Skin epidermis (tissue), 12 donors: Measurements from ENCODE around the gene SNX25.
"Not testable (repeated sequence)": the region's sequence is repeated elsewhere in the genome, so short reads cannot be mapped to it uniquely, and the experiment has no call there.

Source experiments
- H3K27ac ChIP-seq, 21 experiments: fragments of 200-600 bp; sonication (generic) in 11 of 21; one replicate each; pipeline ENCODE4 v1.5.0; 2020; ENCODE audit warnings: mild to moderate bottlenecking in 3 of 21, inconsistent platforms in 2 of 21, moderate library complexity in 2 of 21
- H3K4me3 ChIP-seq, 7 experiments: fragments of 200-600 bp; sonication (generic) in 2 of 7; one replicate each; pipeline ENCODE4 v1.5.0; 2020; ENCODE audit warnings: inconsistent platforms in 2 of 7, mild to moderate bottlenecking in 2 of 7, moderate library complexity in 1 of 7

SNX25 gene

DNA sequence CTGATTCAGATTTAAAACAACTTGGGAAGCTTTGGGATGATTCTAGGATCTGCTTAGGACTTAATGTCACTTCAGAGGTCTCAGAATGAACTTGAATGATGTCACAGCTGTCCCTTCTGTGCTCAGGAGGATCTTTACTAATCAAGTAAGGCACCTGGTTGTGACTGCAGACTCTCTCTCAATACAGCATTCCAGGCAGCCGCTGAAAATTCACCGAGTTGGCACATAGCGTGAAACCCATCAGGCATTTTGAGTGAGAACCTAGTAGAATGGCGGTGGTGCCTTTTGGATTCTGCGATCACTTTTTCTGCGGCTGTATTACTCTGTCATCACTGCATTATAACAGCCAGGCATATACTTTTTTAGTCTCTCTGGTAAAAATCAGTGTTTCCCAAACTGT lies 16.5 kb downstream of the SNX25 start:
- Histone ChIP-seq H3K4me3 (no peak overlapping the region), H3K27ac (no peak overlapping the region)

- H3K27ac ChIP-seq: no peak overlapping the region
- no peak overlapping the region for H3K4me3 ChIP-seq
Measured at GRCh38 chr4:185227131-185227551, 17.7 kb downstream of the SNX25 start.

GRCh38 chr4:185227713-185228278 lies 18.4 kb downstream of the SNX25 start:
- Histone ChIP-seq H3K27ac (no peak overlapping the region), H3K4me3 (no peak overlapping the region)

DNA sequence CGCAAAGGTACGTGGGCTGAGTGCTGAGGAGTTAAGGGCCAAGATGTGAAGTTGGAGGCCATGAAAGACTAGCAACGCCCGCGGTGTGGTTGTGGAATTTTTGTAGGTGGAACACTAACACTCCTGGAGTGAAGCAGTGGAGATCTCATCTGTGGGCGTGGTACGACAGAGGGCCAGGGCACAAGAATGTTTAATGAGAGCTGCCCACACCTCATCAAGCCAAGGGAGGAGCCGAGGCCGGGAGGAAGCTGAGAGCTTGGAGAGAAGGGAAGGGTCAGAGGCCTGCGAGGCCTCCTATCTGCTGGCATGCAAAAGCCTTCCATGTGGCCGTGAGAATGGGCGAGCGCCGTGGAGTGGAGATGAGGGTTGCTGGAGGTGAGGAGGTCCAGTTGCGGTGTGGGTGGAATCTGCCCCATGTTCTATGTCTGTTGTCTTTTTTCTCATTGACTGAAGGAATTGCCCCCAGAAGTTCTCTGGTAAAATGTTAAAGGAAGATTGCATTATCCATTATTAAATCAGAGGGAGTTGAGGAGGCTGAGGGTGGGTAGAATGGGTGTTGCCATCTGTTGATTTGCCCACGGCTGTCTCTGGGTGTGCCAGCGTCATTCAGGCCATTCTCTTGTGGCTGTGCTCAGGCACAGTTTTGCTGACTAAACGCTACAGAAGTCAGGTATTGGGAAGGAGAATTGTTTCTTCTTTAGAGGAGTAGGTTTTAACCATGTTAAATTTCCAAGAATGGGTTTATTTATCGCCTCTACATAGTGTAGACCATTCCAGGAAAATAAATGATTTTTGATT lies 19.8 kb downstream of the SNX25 start:
- Histone ChIP-seq H3K4me3 (no peak overlapping the region), H3K27ac (no peak overlapping the region)

DNA sequence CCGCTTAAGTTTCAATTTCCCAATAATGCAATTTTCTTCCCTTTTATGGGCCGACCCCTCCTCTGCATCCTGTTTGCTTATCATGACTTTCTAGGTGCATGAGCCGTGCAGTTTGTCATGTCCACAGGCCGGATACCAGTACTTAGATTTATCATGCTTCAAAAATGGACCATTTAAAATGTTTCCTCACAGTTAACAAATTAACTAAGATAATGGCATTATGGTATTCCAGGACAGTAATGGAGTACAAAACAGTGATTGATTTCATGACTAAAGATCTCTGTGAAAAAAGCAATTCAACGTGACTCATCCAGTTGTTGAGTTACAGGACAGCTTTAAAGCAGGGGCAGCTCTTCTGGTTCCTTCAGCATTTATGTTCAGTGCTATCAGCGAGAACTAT lies 23.0 kb downstream of the SNX25 start:
- Histone ChIP-seq H3K27ac (no peak overlapping the region), H3K4me3 (no peak overlapping the region)

- no peak overlapping the region for H3K4me3 ChIP-seq
- no peak overlapping the region for H3K27ac ChIP-seq
Measured at GRCh38 chr4:185235119-185235842, 25.9 kb downstream of the SNX25 start.

GRCh38 chr4:185235843-185236503 lies 26.6 kb downstream of the SNX25 start:
- Histone ChIP-seq H3K4me3 (no peak overlapping the region), H3K27ac (no peak overlapping the region)

- peak overlapping the region in 2 of 21 experiments; percentile 33 to 60 for H3K27ac ChIP-seq
- no peak overlapping the region for H3K4me3 ChIP-seq
Measured at GRCh38 chr4:185237175-185237574, 27.8 kb downstream of the SNX25 start.

DNA sequence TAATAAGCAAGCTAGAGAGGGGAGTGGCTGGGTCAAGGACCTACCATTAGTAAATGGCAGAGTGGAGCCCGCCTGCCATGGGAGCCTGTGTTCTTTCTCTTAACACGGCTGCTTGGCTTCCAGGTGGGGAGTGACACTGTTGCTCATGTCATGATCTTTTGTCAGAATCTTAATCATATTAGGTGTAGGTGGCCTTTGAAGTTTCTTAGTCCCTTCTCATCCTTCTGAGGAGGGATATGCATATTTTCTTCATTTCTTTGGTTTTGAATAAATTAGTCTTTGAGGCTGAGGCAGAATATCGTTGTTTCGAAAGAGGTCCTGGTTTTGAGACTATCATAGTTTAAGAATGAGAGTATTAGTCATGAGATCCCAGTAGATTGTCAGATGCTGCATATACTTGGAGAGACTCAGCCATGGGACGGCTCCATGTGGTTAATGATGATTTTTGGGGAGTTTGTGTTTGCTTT lies 28.9 kb downstream of the SNX25 start:
- no peak overlapping the region for H3K4me3 ChIP-seq

DNA sequence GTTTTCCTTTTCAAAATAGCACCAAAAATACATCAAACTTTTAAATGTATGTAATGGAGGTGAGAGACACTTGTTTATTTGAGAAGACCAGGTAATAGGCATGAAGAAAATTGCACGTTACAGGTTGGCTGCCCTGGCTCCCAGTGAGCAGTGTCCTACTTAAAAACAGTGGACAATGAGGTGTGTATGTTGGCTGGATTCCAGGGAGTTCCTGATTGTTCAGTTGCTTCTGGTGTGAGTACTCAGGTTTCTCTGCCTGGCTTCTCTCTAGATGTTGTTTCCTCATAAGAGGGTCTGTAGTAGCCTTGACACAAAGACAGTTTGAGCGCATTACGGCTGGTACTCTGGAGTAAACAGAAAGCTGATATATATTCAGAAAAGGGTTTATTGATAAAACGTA lies 29.4 kb downstream of the SNX25 start:
- no peak overlapping the region for H3K27ac ChIP-seq
- H3K4me3 ChIP-seq: no peak overlapping the region

More for the DNA sequence above, 28.9 kb downstream of the SNX25 start:
- H3K27ac ChIP-seq: peak overlapping the region in 1 of 21 experiments; percentile 33

GRCh38 chr4:185240486-185240885 lies 31.1 kb downstream of the SNX25 start:
- H3K27ac ChIP-seq, H3K4me3 ChIP-seq: not testable (repeated sequence)

- Histone ChIP-seq H3K27ac (no peak overlapping the region), H3K4me3 (no peak overlapping the region)
Measured at GRCh38 chr4:185242749-185243533, 33.5 kb downstream of the SNX25 start.

- no peak overlapping the region for H3K4me3 ChIP-seq
Measured at GRCh38 chr4:185243879-185244278, 34.5 kb downstream of the SNX25 start.

GRCh38 chr4:185244763-185245162 lies 35.4 kb downstream of the SNX25 start:
- H3K27ac ChIP-seq: no peak overlapping the region
- no peak overlapping the region for H3K4me3 ChIP-seq

More at GRCh38 chr4:185243879-185244278, 34.5 kb downstream of the SNX25 start:
- peak overlapping the region in 1 of 21 experiments; percentile 18 for H3K27ac ChIP-seq

DNA sequence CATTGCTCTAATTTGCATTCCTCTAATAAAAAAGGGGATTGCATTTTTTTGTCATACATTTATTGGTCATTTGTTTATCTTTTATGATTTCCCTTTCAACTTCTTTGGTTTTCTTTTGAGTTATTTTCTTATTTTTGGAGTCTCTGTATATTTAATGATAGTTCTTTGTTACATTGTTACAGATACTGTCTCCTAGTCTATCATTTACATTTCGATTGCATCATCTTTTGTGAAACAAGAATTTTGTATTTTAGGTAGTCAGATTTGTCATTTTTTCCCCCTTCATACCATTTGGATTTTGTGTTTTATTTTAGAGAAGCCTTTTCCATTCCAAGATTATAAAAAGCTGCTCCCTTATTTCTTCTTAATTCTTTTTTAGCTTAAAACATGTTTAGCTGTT lies 37.1 kb downstream of the SNX25 start:
- no peak overlapping the region for H3K27ac ChIP-seq
- no peak overlapping the region for H3K4me3 ChIP-seq

DNA sequence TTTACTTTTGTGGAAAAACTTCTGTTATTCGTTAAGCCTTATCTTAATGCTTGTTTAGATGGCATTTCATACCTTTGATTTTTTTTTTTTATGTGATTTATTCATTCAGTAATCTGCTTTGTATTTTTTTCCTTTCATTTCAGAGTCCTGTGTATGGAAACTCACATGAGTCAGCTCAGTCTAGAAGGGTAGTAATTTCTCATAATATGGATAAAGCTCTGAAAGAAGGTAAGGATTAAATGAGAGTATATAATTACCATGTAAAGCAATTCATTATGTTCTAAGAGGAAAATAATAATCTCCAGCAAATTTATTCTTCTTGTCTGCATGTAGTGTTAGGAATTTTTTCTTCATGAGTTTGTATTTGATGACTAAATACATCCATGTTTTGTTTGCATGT lies 37.8 kb downstream of the SNX25 start:
- H3K4me3 ChIP-seq: no peak overlapping the region
- H3K27ac ChIP-seq: no peak overlapping the region

GRCh38 chr4:185248393-185249039 lies 39.1 kb downstream of the SNX25 start:
- Histone ChIP-seq H3K27ac (no peak overlapping the region), H3K4me3 (no peak overlapping the region)

DNA sequence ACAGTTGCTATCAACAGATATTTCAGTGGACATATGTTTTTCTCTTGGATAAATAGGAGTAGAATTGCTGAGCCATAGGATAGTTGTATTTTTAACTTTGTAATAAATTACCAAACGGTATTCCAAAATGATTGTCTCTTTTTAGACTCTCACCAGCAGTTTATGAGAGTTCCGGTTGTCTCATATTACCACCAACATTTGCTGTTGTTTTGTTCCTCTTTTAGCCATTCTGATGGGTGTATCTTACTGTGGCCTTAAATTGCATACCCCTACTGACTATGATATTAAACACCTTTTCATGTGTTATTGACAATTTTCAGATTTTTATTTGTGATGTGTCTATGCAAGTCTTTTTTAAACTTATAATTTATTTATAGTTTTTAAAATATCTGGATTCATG lies 39.7 kb downstream of the SNX25 start:
- H3K4me3 ChIP-seq: no peak overlapping the region
- H3K27ac ChIP-seq: no peak overlapping the region

- no peak overlapping the region for H3K4me3 ChIP-seq
- no peak overlapping the region for H3K27ac ChIP-seq
Measured at GRCh38 chr4:185254434-185254833, 45.0 kb downstream of the SNX25 start.
